HG03575 (cell line): Measurements from ENCODE around the gene DUSP9.
"Not testable (repeated sequence)": the region's sequence is repeated elsewhere in the genome, so short reads cannot be mapped to it uniquely, and the experiment has no call there.

ENCODE experiments used
- ATAC-seq: cut with Tn5 transposase; IDR thresholded peaks from one replicate; pipeline ENCODE4 v1.9.1; 2021; ENCODE audit not compliant: unreplicated experiment, insufficient number of reproducible peaks, low FRiP score; ENCODE audit errors: extremely low read depth

Gene DUSP9

GRCh38 chrX:153668423-153669173, 21.6 kb downstream of the DUSP9 start:
- no peak for ATAC-seq

GRCh38 chrX:153669174-153669890, 22.3 kb downstream of the DUSP9 start:
- ATAC-seq, result no peak

- ATAC-seq, result no peak
Observed at GRCh38 chrX:153669901-153670731, 23.1 kb downstream of the DUSP9 start.

GRCh38 chrX:153670748-153671588, 24.0 kb downstream of the DUSP9 start:
- no peak for ATAC-seq

- ATAC-seq, result no peak
Observed at GRCh38 chrX:153671589-153672530, 24.9 kb downstream of the DUSP9 start.

- no peak for ATAC-seq
Observed at GRCh38 chrX:153672531-153673427, 25.8 kb downstream of the DUSP9 start.

- no peak for ATAC-seq
Observed at GRCh38 chrX:153673428-153674218, 26.6 kb downstream of the DUSP9 start, which contains the start of gene PNCK. Gene PNCK (minus strand): TSS chrX:153673813. CDS start chrX:153673076, 737 bp downstream.

GRCh38 chrX:153674219-153674851, 27.3 kb downstream of the DUSP9 start:
- no peak for ATAC-seq

- no peak for ATAC-seq
Observed at GRCh38 chrX:153681175-153681574, 34.2 kb downstream of the DUSP9 start.

- not testable (repeated sequence) for ATAC-seq
Observed at GRCh38 chrX:153683486-153683885, 36.5 kb downstream of the DUSP9 start.

- no peak for ATAC-seq
Observed at GRCh38 chrX:153684467-153685155, 37.6 kb downstream of the DUSP9 start.

GRCh38 chrX:153685156-153685536, 38.1 kb downstream of the DUSP9 start:
- ATAC-seq, result no peak

- ATAC-seq, result no peak
Observed at GRCh38 chrX:153685751-153686696, 39.0 kb downstream of the DUSP9 start.

GRCh38 chrX:153686711-153687110, 39.7 kb downstream of the DUSP9 start:
- ATAC-seq, result no peak
